Measurements from ENCODE around the gene IVNS1ABP.

Gene IVNS1ABP

GRCh38 chr1:185250063-185250462, 67.0 kb downstream of the IVNS1ABP start:
- DNase-seq, result no peak

DNA sequence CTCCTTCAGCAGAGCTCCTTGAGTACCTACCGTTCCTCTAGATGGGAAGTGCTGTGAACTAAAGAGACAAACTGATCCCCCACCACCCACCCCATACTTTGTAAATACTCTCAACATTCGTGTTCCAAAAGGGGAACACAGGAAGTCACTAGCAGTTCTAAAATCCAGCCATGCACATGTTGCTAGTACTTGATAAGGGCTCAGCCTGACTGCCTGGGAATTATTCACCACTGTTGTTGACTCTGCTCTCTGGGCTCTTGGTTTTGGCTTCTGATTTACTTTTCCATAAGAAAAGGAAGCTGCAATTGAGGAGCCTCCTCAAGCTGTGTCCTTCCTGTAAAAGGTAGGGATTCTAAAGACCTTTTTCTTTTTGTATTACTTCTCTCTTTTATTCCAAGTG, 67.5 kb downstream of the IVNS1ABP start:
- DNase-seq, result no peak
